OCI-LY1 (cell line): ENCODE results near the gene SOAT1.

Experiments
- H2AFZ ChIP-seq: fragments of 200-600 bp; sonication (generic), shearing (Covaris generic); 2 replicates; pipeline ENCODE4 v1.6.0; 2014; ENCODE audit warnings: antibody characterized with exemption, mild to moderate bottlenecking, low read length
- H3F3A ChIP-seq: fragments of 200-600 bp; sonication (generic), shearing (Covaris generic); 2 replicates; pipeline ENCODE4 v1.6.0; 2014; ENCODE audit warnings: mild to moderate bottlenecking, antibody characterized with exemption, low read length, moderate library complexity; ENCODE audit not compliant: insufficient read depth
- H3K27ac ChIP-seq: fragments of 200-600 bp; sonication (generic); 2 replicates; pipeline ENCODE4 v1.5.1; 2014; ENCODE audit warnings: low read length, mixed run types, mild to moderate bottlenecking, low read depth; ENCODE audit not compliant: poor library complexity, severe bottlenecking
- H3K27me3 ChIP-seq: fragments of 200-600 bp; sonication (generic); 2 replicates; pipeline ENCODE4 v1.6.0; 2014; ENCODE audit warnings: antibody characterized with exemption, mild to moderate bottlenecking, low read length, moderate library complexity; ENCODE audit not compliant: insufficient read depth
- H3K36me3 ChIP-seq: fragments of 200-600 bp; sonication (generic); 2 replicates; pipeline ENCODE4 v1.6.1; 2014; ENCODE audit warnings: mild to moderate bottlenecking, antibody characterized with exemption, low read length, moderate library complexity, mixed read lengths; ENCODE audit not compliant: insufficient read depth
- H3K4me1 ChIP-seq: fragments of 200-600 bp; sonication (generic); 2 replicates; pipeline ENCODE4 v1.5.1; 2014; ENCODE audit warnings: mild to moderate bottlenecking, low read length, moderate library complexity; ENCODE audit not compliant: insufficient read depth, severe bottlenecking
- H3K4me2 ChIP-seq: fragments of 200-600 bp; sonication (generic), shearing (Covaris generic); 2 replicates; pipeline ENCODE4 v1.6.1; 2014; ENCODE audit warnings: low read length
- H3K4me3 ChIP-seq: fragments of 200-600 bp; sonication (generic); 2 replicates; pipeline ENCODE4 v1.5.1; 2014; ENCODE audit warnings: low read length, low read depth, mild to moderate bottlenecking, mixed read lengths; ENCODE audit not compliant: poor library complexity, severe bottlenecking
- H3K79me2 ChIP-seq: fragments of 200-600 bp; shearing (Covaris generic); 2 replicates; pipeline ENCODE4 v1.6.1; 2016; ENCODE audit warnings: mixed run types, low read length, mixed read lengths; ENCODE audit not compliant: insufficient read depth
- H3K9ac ChIP-seq: fragments of 200-600 bp; sonication (generic), shearing (Covaris generic); 2 replicates; pipeline ENCODE4 v1.6.1; 2014; ENCODE audit warnings: mild to moderate bottlenecking, low read length, mixed read lengths
- H3K9me2 ChIP-seq: fragments of 200-600 bp; sonication (generic), shearing (Covaris generic); 2 replicates; pipeline ENCODE4 v1.6.1; 2014; ENCODE audit warnings: low read depth, mild to moderate bottlenecking, low read length, mixed read lengths
- H3K9me3 ChIP-seq: fragments of 200-600 bp; shearing (Covaris generic); 2 replicates; pipeline ENCODE4 v1.6.1; 2014; ENCODE audit warnings: low read length, mixed read lengths
- H4K20me1 ChIP-seq: fragments of 200-600 bp; sonication (generic), shearing (Covaris generic); 2 replicates; pipeline ENCODE4 v1.6.0; 2016; ENCODE audit warnings: mild to moderate bottlenecking, low read length; ENCODE audit not compliant: insufficient read depth
- CTCF ChIP-seq: fragments of 200-600 bp; sonication (generic), shearing (Covaris generic); IDR thresholded peaks from 2 replicates; pipeline ENCODE4 v1.5.1; 2017; ENCODE audit warnings: mild to moderate bottlenecking, antibody characterized with exemption, low read length, moderate library complexity, mixed read lengths
- EZH2 ChIP-seq: fragments of 200-600 bp; sonication (generic), shearing (Covaris generic); IDR thresholded peaks from 2 replicates; pipeline ENCODE4 v1.8.0; 2017; ENCODE audit warnings: borderline replicate concordance, mixed run types, mild to moderate bottlenecking, antibody characterized with exemption, low read length, moderate library complexity, mixed read lengths

SOAT1 gene

DNA sequence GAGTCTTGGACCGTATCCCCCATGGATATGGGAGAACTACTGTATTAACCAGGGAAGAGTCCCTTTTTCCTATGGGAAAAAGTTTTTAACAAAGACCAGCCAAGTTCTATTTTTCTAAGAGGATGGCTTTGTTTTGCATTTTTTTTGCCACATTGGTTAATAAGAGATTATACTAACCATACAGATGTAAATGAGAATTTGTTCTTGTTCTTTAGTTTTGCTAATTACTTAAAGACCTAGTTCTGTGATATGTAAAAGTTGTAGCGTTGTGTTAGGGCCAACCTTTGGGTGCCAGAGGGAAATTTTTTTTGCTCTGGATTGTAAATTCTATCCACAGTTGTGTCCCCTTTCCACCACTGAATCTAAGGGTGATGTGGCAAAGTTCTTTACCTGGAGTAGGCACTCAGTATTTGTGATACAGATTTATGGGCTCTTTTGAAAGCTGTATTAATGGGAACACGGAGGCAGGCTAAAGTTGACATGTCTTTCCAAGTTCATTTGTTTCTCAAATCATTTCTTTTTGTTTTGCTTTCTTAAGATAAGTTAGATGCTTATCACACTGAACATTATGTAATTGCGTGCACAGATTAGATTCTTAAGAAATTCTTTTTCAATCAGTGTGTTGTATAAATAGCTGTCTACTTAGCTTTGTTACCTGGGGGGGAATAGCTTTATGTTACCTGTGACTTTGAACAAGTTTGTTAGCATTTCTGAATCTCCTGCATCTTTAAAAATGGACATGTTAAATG is 2.9 kb downstream of the SOAT1 start:
- Histone ChIP-seq H3K79me2 (peaks cover 31% of the 10 kb centered on the region), H3K4me1 (peaks cover 49% of the 10 kb centered on the region), H4K20me1 (no peaks in the 10 kb centered on the region), H3K4me2 (no peak overlapping the region), H3F3A (no peaks in the 10 kb centered on the region; the same call in 1 of the 2 replicates), H3K9me3 (no peaks in the 10 kb centered on the region), H3K27ac (peak overlapping the region; percentile 0), H3K4me3 (no peak overlapping the region), H3K9ac (no peak overlapping the region), H3K36me3 (peaks cover 5% of the 10 kb centered on the region; the same call in 1 of the 2 replicates), H3K27me3 (no peaks in the 10 kb centered on the region), H3K9me2 (no peaks in the 10 kb centered on the region), H2AFZ (no peak overlapping the region)
- no peak for TF ChIP-seq CTCF

DNA sequence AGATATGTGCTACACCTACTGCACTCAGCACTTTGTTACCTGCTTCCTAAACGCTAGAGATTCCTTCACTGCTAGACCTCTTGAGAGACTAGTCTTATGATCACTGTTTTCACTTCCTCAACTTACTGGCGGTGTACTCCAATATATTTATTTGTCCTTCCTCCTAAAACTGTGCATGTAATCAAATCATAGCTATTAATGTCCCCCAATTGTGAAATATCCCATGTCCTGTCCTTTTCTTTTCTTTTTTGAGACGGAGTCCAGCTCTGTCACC is 3.4 kb downstream of the SOAT1 start:
- H3K27me3 ChIP-seq, result no peaks in the 10 kb centered on the region
- no peaks in the 10 kb centered on the region; the same call in 1 of the 2 replicates for H3F3A ChIP-seq
- peak overlapping the region; percentile 0 for H3K27ac ChIP-seq
- H3K9ac ChIP-seq, result no peak overlapping the region
- H3K4me1 ChIP-seq, result peaks cover 49% of the 10 kb centered on the region
- peaks cover 5% of the 10 kb centered on the region; the same call in 1 of the 2 replicates for H3K36me3 ChIP-seq
- TF ChIP-seq EZH2 (no peak), CTCF (no peak)
- no peaks in the 10 kb centered on the region for H4K20me1 ChIP-seq
- H3K9me2 ChIP-seq, result no peaks in the 10 kb centered on the region
- no peaks in the 10 kb centered on the region for H3K9me3 ChIP-seq
- H3K4me3 ChIP-seq, result no peak overlapping the region
- peaks cover 37% of the 10 kb centered on the region for H3K79me2 ChIP-seq
- no peak overlapping the region for H2AFZ ChIP-seq
- H3K4me2 ChIP-seq, result no peak overlapping the region

GRCh38 chr1:179298952-179299351 is 5.4 kb downstream of the SOAT1 start:
- no peaks in the 10 kb centered on the region for H3K9me2 ChIP-seq
- H3K9ac ChIP-seq, result no peak overlapping the region
- no peaks in the 10 kb centered on the region for H4K20me1 ChIP-seq
- H3K4me3 ChIP-seq, result no peak overlapping the region
- H3K36me3 ChIP-seq, result peaks cover 22% of the 10 kb centered on the region; the same call in 1 of the 2 replicates
- no peaks in the 10 kb centered on the region; the same call in 1 of the 2 replicates for H3F3A ChIP-seq
- H3K4me1 ChIP-seq, result peaks cover 40% of the 10 kb centered on the region
- H3K4me2 ChIP-seq, result peak overlapping the region; percentile 1; the same call in 1 of the 2 replicates
- H3K27me3 ChIP-seq, result no peaks in the 10 kb centered on the region
- TF ChIP-seq EZH2 (no peak), CTCF (no peak)
- peaks cover 37% of the 10 kb centered on the region for H3K79me2 ChIP-seq
- H3K9me3 ChIP-seq, result no peaks in the 10 kb centered on the region
- H2AFZ ChIP-seq, result no peak overlapping the region
- peak overlapping the region; percentile 36 for H3K27ac ChIP-seq
